ENCODE data around the gene MEGF6.

The MEGF6 gene

DNA sequence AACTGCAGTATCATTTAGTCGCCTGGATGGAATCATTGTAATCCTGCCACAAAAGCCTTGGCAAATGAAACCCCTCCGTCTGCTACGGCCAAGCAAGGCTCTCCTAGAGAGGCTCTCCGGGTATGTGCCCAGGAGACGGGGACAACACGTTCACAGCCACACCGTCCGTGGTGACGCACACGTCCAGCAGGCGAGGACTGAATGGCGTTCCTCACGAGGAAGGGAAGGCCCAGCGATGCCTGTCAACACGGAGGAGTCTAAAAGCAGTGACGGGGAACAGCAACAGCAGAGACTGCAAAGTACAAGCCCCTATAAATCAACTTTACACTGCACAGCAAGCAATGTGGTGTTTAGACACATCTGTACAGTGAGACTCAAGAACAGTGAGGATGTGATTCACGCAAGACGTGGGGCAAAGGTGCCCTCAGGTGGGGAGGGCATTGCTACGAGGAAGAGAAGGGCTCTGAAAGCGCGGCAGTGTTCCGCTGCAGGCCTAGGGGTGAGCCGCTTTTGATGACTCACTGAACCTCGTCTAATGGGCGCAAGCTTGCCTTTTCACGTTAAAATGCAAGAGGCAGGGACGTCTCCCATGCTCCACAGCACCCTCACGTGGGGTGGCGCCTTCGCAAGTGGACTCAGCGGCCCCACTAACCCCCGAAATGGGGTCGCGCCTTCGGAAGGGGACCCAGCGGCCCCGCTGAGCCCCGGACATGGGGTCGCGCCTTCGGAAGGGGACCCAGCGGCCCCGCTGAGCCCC, 31.8 kb upstream of the MEGF6 start:
- Histone ChIP-seq H3K27me3 (ENCODE audit: control insufficient read depth, low read length) (no peaks in the 10 kb centered on the region), H3K36me3 (ENCODE audit: control insufficient read depth, low read length) (peaks cover 52% of the 10 kb centered on the region), H3K27ac (ENCODE audit: low read depth, low read length) (no peak overlapping the region), H3K9me2 (replicated peaks; ENCODE audit: control insufficient read depth, low read length) (no peaks in the 10 kb centered on the region), H3K9me3 (ENCODE audit: control insufficient read depth, insufficient read depth, low read length) (no peaks in the 10 kb centered on the region), H3K4me1 (ENCODE audit: control insufficient read depth, low read length) (no peaks in the 10 kb centered on the region; the same call in 1 of the 2 replicates), H3K4me3 (ENCODE audit: low read length) (no peak overlapping the region), H3F3A (ENCODE audit: control insufficient read depth, insufficient read depth) (peaks cover 4% of the 10 kb centered on the region; the same call in 1 of the 2 replicates), H4K20me1 (ENCODE audit: control insufficient read depth, insufficient read depth, low read depth, low read length) (no peaks in the 10 kb centered on the region), H3K79me2 (ENCODE audit: control insufficient read depth, low read length) (no peaks in the 10 kb centered on the region; the same call in 1 of the 2 replicates), H3K4me2 (ENCODE audit: low read length) (no peak overlapping the region)
- TF ChIP-seq, protein P1, sequence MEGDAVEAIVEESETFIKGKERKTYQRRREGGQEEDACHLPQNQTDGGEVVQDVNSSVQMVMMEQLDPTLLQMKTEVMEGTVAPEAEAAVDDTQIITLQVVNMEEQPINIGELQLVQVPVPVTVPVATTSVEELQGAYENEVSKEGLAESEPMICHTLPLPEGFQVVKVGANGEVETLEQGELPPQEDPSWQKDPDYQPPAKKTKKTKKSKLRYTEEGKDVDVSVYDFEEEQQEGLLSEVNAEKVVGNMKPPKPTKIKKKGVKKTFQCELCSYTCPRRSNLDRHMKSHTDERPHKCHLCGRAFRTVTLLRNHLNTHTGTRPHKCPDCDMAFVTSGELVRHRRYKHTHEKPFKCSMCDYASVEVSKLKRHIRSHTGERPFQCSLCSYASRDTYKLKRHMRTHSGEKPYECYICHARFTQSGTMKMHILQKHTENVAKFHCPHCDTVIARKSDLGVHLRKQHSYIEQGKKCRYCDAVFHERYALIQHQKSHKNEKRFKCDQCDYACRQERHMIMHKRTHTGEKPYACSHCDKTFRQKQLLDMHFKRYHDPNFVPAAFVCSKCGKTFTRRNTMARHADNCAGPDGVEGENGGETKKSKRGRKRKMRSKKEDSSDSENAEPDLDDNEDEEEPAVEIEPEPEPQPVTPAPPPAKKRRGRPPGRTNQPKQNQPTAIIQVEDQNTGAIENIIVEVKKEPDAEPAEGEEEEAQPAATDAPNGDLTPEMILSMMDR (IDR thresholded peaks at IDR 0.05; ENCODE audit: low read depth, low read length, poor library complexity, severe bottlenecking): no peak
- TF ChIP-seq EZH2phosphoT487 (IDR thresholded peaks at IDR 0.05; ENCODE audit: borderline replicate concordance, low read length): no peak

DNA sequence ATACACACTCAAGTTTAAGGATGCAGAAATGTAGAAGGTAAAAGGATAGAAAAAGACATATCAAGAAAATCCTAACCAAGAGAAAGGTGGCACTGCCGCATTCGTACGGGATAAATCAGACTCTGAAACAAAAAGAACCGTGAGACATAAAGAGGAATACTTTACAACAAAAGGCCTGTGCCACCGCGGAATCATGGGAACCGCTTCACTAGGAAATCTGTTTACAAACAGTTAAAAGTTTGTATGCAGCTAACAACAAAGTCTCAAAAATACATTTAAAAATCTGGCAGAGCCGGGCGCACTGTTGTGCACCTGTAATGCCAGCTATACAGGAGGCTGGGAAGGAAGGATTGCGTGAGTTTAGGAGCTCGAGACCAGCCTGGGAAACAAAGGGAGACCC, 30.5 kb upstream of the MEGF6 start:
- no peaks in the 10 kb centered on the region for H4K20me1 ChIP-seq (ENCODE audit: control insufficient read depth, insufficient read depth, low read depth, low read length)
- H3K9me2 ChIP-seq (replicated peaks; ENCODE audit: control insufficient read depth, low read length): no peaks in the 10 kb centered on the region
- no peak overlapping the region for H3K27ac ChIP-seq (ENCODE audit: low read depth, low read length)
- H3K79me2 ChIP-seq (ENCODE audit: control insufficient read depth, low read length): no peaks in the 10 kb centered on the region
- H3K4me1 ChIP-seq (ENCODE audit: control insufficient read depth, low read length): no peaks in the 10 kb centered on the region
- H3F3A ChIP-seq (ENCODE audit: control insufficient read depth, insufficient read depth): no peaks in the 10 kb centered on the region
- no peak overlapping the region for H3K4me3 ChIP-seq (ENCODE audit: low read length)
- H3K36me3 ChIP-seq (ENCODE audit: control insufficient read depth, low read length): peaks cover 51% of the 10 kb centered on the region
- H3K27me3 ChIP-seq (ENCODE audit: control insufficient read depth, low read length): no peaks in the 10 kb centered on the region
- H3K9me3 ChIP-seq (ENCODE audit: control insufficient read depth, insufficient read depth, low read length): no peaks in the 10 kb centered on the region
- no peak overlapping the region for H3K4me2 ChIP-seq (ENCODE audit: low read length)
- no peak for TF ChIP-seq EZH2phosphoT487 (IDR thresholded peaks at IDR 0.05; ENCODE audit: borderline replicate concordance, low read length)
- TF ChIP-seq, protein P1 (IDR thresholded peaks at IDR 0.05; ENCODE audit: low read depth, low read length, poor library complexity, severe bottlenecking): no peak

DNA sequence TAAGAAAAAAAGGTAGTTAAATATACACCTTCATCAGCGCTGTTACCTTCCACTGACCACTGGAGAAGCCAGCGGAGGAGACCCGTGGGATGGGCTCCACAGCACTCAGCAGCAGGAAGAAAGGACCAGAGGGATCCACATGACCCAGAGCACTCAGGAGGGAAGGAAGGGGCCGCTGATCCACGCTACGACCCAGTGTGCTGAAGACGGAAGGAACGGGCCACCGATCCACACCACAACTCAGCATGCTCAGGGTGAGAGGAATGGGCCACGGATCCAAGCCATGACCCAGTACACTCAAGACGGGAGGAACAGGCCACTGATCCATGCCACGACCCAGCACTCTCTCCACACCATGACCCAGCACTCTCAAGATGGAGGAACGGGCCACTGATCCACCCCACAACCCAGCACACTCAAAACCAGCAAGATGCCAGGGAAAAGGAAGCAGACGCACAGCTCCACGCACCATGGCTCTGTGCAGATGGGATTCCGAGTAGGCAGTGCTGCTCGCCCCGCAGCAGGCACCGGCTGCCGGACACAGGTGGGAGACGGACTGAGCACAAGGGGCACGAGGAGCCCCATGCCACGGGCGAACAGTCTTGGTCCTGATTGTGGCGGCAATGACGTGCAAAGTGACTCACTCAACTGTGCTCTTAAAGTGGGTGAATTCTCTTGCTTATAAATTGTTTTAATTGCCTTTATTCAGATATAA, 29.9 kb upstream of the MEGF6 start:
- Histone ChIP-seq H3K79me2 (ENCODE audit: control insufficient read depth, low read length) (no peaks in the 10 kb centered on the region), H3K27me3 (ENCODE audit: control insufficient read depth, low read length) (no peaks in the 10 kb centered on the region), H3K9me2 (replicated peaks; ENCODE audit: control insufficient read depth, low read length) (no peaks in the 10 kb centered on the region), H3F3A (ENCODE audit: control insufficient read depth, insufficient read depth) (no peaks in the 10 kb centered on the region), H3K4me2 (ENCODE audit: low read length) (no peak overlapping the region), H3K27ac (ENCODE audit: low read depth, low read length) (no peak overlapping the region), H3K4me1 (ENCODE audit: control insufficient read depth, low read length) (no peaks in the 10 kb centered on the region), H3K9me3 (ENCODE audit: control insufficient read depth, insufficient read depth, low read length) (no peaks in the 10 kb centered on the region), H3K36me3 (ENCODE audit: control insufficient read depth, low read length) (peaks cover 50% of the 10 kb centered on the region), H3K4me3 (ENCODE audit: low read length) (no peak overlapping the region), H4K20me1 (ENCODE audit: control insufficient read depth, insufficient read depth, low read depth, low read length) (no peaks in the 10 kb centered on the region)
- TF ChIP-seq, protein P1 (IDR thresholded peaks at IDR 0.05; ENCODE audit: low read depth, low read length, poor library complexity, severe bottlenecking): no peak
- TF ChIP-seq EZH2phosphoT487 (IDR thresholded peaks at IDR 0.05; ENCODE audit: borderline replicate concordance, low read length): no peak
